Neutrophil (primary cell): ENCODE measurements around the gene NSD1.

Experiments used
- H3K27ac ChIP-seq: fragments of 200-600 bp; sonication (generic); 2 replicates; pipeline ENCODE4 v1.5.1; 2016; ENCODE audit warnings: mild to moderate bottlenecking, moderate library complexity
- H3K27me3 ChIP-seq: fragments of 200-600 bp; sonication (generic); 2 replicates; pipeline ENCODE4 v1.6.0; 2016; ENCODE audit warnings: mild to moderate bottlenecking
- H3K36me3 ChIP-seq: fragments of 200-600 bp; sonication (generic); 2 replicates; pipeline ENCODE4 v1.5.1; 2017
- H3K4me1 ChIP-seq, 2 experiments: fragments of 200-600 bp in 1 of 2; sonication (generic) in 1 of 2; 1 replicate in 1 of 2; 2 replicates in 1 of 2; pipeline versions ENCODE4 v1.5.1 to v1.6.1; 2013 to 2016; ENCODE audit warnings: low read depth in 1 of 2, low read length in 1 of 2, mild to moderate bottlenecking in 1 of 2, moderate library complexity in 1 of 2; ENCODE audit not compliant: control insufficient read depth in 1 of 2, insufficient read depth in 1 of 2
- H3K4me3 ChIP-seq, 2 experiments: fragments of 200-600 bp in 1 of 2; sonication (generic) in 1 of 2; 1 replicate in 1 of 2; 2 replicates in 1 of 2; pipeline ENCODE4 v1.5.1; 2013 to 2016; ENCODE audit warnings: low read depth in 1 of 2, low read length in 1 of 2, mild to moderate bottlenecking in 1 of 2, moderate library complexity in 1 of 2
- H3K9me3 ChIP-seq: fragments of 200-600 bp; sonication (generic); 2 replicates; pipeline ENCODE4 v1.5.1; 2016
- TF ChIP-seq, protein P1 (sequence below): fragments of 200-600 bp; sonication (generic); IDR thresholded peaks from 2 replicates; pipeline ENCODE4 v1.5.1; 2016; ENCODE audit warnings: antibody characterized with exemption

The NSD1 gene

DNA sequence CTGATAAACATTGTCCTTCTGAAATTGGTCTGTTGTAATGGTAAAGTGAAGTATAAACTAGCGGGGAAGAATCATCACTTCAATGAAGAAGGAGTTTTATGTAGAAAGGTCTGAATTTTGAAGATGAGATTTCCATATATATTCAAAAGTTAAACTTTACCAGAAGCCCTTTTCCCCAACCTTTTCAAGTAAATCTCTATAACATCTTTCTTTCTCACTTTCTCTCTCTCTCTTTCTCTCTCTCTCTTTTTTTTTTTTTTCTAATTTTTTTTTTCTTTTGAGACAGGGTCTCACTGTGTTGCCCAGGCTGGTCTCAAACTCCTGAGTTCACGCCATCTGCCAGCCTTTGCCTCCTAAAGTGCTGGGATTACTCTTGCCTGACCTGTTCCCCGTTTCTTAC is 78.7 kb downstream of the NSD1 start:
- TF ChIP-seq, protein P1, sequence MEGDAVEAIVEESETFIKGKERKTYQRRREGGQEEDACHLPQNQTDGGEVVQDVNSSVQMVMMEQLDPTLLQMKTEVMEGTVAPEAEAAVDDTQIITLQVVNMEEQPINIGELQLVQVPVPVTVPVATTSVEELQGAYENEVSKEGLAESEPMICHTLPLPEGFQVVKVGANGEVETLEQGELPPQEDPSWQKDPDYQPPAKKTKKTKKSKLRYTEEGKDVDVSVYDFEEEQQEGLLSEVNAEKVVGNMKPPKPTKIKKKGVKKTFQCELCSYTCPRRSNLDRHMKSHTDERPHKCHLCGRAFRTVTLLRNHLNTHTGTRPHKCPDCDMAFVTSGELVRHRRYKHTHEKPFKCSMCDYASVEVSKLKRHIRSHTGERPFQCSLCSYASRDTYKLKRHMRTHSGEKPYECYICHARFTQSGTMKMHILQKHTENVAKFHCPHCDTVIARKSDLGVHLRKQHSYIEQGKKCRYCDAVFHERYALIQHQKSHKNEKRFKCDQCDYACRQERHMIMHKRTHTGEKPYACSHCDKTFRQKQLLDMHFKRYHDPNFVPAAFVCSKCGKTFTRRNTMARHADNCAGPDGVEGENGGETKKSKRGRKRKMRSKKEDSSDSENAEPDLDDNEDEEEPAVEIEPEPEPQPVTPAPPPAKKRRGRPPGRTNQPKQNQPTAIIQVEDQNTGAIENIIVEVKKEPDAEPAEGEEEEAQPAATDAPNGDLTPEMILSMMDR, result no peak
- Histone ChIP-seq H3K36me3 (peaks cover 52% of the 10 kb centered on the region), H3K27ac (no peak overlapping the region), H3K27me3 (no peaks in the 10 kb centered on the region), H3K4me3 (no peak overlapping the region), H3K4me1 (no peaks in the 10 kb centered on the region), H3K9me3 (no peaks in the 10 kb centered on the region)

DNA sequence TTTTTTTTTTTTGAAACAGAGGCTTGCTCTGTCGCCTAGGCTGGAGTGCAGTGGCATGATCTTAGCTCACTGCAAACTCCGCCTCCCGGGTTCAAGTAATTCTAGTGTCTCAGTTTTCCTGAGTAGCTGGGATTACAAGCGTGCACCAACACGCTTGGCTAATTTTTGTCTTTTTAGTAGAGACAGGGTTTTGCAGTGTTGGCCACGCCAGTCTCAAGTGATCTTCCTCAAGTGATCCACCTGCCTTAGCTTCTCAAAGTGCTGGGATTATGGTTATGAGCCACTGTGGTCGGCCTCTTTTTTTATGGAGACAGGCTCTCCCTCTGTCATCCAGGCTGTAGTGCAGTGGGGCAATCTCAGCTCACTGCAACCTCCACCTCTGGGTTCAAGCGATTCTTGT is 87.0 kb downstream of the NSD1 start:
- Histone ChIP-seq H3K27me3 (no peaks in the 10 kb centered on the region), H3K36me3 (peaks cover 8% of the 10 kb centered on the region), H3K9me3 (no peaks in the 10 kb centered on the region), H3K27ac (no peak overlapping the region), H3K4me1 (peaks cover 27 to 28% of the 10 kb centered on the region in 2 experiments), H3K4me3 (no peak overlapping the region)
- TF ChIP-seq, protein P1, result no peak

DNA sequence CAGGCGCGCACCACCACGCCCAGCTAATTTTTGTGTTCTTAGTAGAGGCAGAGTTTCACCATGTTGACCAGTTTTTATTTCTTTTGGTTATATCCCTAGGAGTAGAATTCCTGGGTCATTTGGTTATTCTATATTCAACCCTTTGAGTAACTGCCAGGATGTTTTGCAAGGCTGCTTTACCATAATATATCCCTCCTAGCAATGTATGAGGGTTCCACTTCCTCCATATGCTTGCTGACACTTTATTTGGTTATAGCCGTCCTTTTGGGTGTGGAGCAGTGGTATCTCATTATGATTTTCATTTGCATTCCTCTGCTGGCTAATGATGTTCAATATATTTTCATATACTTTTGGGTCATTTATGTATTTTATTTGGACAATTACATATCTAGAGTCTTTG is 88.7 kb downstream of the NSD1 start:
- peaks cover 27 to 28% of the 10 kb centered on the region in 2 experiments for H3K4me1 ChIP-seq
- H3K27ac ChIP-seq, result peak overlapping the region; percentile 76
- no peaks in the 10 kb centered on the region for H3K9me3 ChIP-seq
- TF ChIP-seq, protein P1, result no peak
- no peak overlapping the region for H3K4me3 ChIP-seq
- no peaks in the 10 kb centered on the region for H3K27me3 ChIP-seq
- peaks cover 5% of the 10 kb centered on the region for H3K36me3 ChIP-seq

DNA sequence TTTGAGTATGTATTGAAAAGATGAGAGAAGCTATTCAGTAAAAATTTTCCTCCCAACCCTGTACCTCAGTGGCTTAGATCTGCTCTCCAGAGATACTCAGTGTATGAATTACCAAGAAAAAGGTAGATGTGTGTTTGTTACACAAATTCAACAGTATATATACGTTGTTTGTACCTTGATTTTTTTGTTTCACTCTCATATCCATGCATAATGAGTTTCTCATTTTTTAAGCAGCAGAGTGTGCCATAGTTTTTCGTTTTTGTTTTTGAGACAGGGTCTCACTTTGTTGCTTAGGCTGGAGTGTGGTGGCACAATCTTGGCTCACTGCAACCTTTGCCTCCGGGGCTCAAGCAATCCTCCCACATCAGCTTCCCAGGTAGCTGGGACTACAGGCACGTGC is 92.2 kb downstream of the NSD1 start:
- H3K27me3 ChIP-seq, result no peaks in the 10 kb centered on the region
- H3K4me1 ChIP-seq, result peaks cover 27 to 28% of the 10 kb centered on the region in 2 experiments
- H3K9me3 ChIP-seq, result no peaks in the 10 kb centered on the region
- TF ChIP-seq, protein P1, result no peak
- H3K36me3 ChIP-seq, result no peaks in the 10 kb centered on the region
- no peak overlapping the region for H3K27ac ChIP-seq
- no peak overlapping the region for H3K4me3 ChIP-seq

DNA sequence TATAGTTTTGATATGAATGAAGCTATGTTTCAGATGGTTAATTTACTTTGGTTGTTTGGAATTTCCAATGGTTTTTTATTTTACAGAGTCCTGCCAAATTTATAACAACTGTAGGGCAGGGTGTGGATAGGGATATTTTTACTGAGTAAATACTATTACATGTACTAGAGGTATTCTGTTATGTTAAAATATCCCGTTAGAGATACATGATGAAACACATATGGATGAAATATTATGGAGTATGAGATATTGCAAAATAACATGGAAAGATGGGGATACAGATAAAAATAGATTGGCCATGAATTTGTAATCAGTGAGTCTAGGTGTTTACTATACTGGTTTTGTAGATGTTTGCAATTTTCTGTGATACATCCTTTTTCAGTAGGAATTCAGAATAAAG is 93.3 kb downstream of the NSD1 start:
- Histone ChIP-seq H3K36me3 (no peaks in the 10 kb centered on the region), H3K4me3 (no peak overlapping the region), H3K4me1 (peaks cover 27 to 28% of the 10 kb centered on the region in 2 experiments), H3K27ac (no peak overlapping the region), H3K27me3 (no peaks in the 10 kb centered on the region), H3K9me3 (no peaks in the 10 kb centered on the region)
- TF ChIP-seq, protein P1, result no peak

DNA sequence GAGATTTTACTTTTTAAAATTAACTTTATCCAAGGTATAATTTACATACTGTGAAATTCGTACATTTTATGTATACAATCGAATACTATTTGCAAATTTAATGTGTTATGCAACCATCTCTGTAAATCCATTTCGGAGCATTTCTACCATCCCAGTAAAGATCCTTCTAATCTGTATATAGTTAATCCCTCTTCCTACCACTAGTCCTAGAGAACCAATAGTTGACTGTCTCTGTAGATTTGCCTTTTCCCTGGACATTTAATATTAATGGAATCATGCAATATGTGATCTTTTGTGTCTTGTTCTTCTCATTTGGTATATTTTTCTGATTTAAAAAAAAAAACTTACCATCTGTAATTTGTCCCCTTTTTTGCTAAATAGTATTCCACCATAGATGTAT is 95.2 kb downstream of the NSD1 start:
- TF ChIP-seq, protein P1, result no peak
- H3K27me3 ChIP-seq, result no peaks in the 10 kb centered on the region
- H3K36me3 ChIP-seq, result no peaks in the 10 kb centered on the region
- H3K4me1 ChIP-seq, result peaks cover 10% of the 10 kb centered on the region in 2 experiments
- H3K4me3 ChIP-seq, result no peak overlapping the region
- no peak overlapping the region for H3K27ac ChIP-seq
- H3K9me3 ChIP-seq, result no peaks in the 10 kb centered on the region
